Peyer's patch (tissue), 4 donors: ENCODE measurements around the gene CPNE7. TPM values are rescaled to one million over a fixed set of nuclear protein-coding genes. Genes with fewer than 3 reads are reported as not detected.

Source experiments
- DNase-seq, 3 donors: peaks; one replicate each; pipeline ENCODE4 v3.0.0-alpha.2; 2017 to 2019
- H3K27ac ChIP-seq, 4 donors: fragments of 200-600 bp; sonication (generic); one replicate each; pipeline ENCODE4 v1.5.1; 2016 to 2019
- H3K27me3 ChIP-seq, 2 donors: fragments of 200-600 bp; sonication (generic); one replicate each; pipeline ENCODE4 v1.5.1; 2019
- H3K36me3 ChIP-seq, 3 donors: fragments of 200-600 bp; sonication (generic); one replicate each; pipeline ENCODE4 v1.5.1; 2016 to 2019
- H3K4me1 ChIP-seq, 4 donors: fragments of 200-600 bp; sonication (generic); one replicate each; pipeline ENCODE4 v1.5.1; 2016 to 2019
- H3K4me3 ChIP-seq, 4 donors: fragments of 200-600 bp; sonication (generic); 1 replicate in 3 of 4; 2 replicates in 1 of 4; pipeline ENCODE4 v1.5.1; 2016 to 2019; ENCODE audit warnings: mild to moderate bottlenecking in 1 of 4
- H3K9me3 ChIP-seq, 4 donors: fragments of 200-600 bp; sonication (generic); one replicate each; pipeline ENCODE4 v1.5.1; 2016 to 2019; ENCODE audit warnings: mild to moderate bottlenecking in 1 of 4
- POLR2A ChIP-seq, 2 donors: fragments of 450-650 bp; IDR thresholded peaks; one replicate each; pipeline ENCODE4 v1.5.1; 2017; ENCODE audit warnings: antibody characterized with exemption in 2 of 2, mild to moderate bottlenecking in 2 of 2, moderate library complexity in 2 of 2
- total RNA-seq, 4 donors: library from RNA; depleted of rRNA; stranded (reverse); fragments of >200 nt; gene quantifications; one replicate each; pipeline ENCODE4 v1.1.0, GENCODE V29; 2016
- TF ChIP-seq, protein P1 (sequence below), 6 experiments: fragments of 450-650 bp in 4 of 6; fragments of 200-600 bp in 2 of 6; sonication (generic) in 1 of 6; IDR thresholded peaks; one replicate each; pipeline ENCODE4 v1.5.1; 2017 to 2019; ENCODE audit warnings: antibody characterized with exemption in 6 of 6, mild to moderate bottlenecking in 3 of 6, moderate library complexity in 1 of 6

CPNE7 gene
- total RNA-seq, 4 donors from 2014 or later: 7.4 to 48.7 (median 13.5) TPM

DNA sequence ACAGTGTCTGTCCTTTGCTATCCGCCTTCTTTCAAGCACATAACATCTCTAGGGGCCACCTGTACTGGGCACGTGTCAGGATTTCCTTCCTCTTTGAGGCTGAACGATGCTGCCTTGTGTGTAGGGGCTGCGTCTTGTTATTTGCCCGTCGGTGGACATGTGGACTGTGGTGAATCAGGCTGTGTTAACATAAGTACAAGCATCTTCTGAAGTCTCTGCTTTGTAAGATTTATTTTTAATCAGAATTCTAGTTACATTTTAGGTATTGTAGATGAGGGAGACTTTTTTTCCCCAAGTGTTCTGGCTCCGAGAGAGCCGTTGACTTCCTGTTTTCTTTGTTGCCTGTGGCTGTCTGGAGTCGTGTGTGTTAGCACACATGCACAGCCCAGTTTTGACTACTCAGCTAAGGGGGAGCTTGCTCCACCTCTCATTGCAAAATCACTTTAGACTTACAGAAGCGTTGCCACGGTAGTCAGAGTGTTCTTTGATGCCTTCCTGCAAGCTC lies 41.3 kb upstream of the CPNE7 start:
- H3K27me3 ChIP-seq: no peaks in the 10 kb centered on the region
- H3K4me3 ChIP-seq: no peak overlapping the region
- peaks cover 5 to 22% (median 12%) of the 10 kb centered on the region in 4 donors for H3K4me1 ChIP-seq
- peaks cover 0 to 91% (median 0%) of the 10 kb centered on the region in 3 donors for H3K36me3 ChIP-seq
- no peaks in the 10 kb centered on the region for H3K9me3 ChIP-seq
- peak overlapping the region; percentile 63 to 80 (median 74) for H3K27ac ChIP-seq
- no peak for TF ChIP-seq POLR2A (IDR thresholded peaks at IDR 0.05)
- TF ChIP-seq, protein P1, sequence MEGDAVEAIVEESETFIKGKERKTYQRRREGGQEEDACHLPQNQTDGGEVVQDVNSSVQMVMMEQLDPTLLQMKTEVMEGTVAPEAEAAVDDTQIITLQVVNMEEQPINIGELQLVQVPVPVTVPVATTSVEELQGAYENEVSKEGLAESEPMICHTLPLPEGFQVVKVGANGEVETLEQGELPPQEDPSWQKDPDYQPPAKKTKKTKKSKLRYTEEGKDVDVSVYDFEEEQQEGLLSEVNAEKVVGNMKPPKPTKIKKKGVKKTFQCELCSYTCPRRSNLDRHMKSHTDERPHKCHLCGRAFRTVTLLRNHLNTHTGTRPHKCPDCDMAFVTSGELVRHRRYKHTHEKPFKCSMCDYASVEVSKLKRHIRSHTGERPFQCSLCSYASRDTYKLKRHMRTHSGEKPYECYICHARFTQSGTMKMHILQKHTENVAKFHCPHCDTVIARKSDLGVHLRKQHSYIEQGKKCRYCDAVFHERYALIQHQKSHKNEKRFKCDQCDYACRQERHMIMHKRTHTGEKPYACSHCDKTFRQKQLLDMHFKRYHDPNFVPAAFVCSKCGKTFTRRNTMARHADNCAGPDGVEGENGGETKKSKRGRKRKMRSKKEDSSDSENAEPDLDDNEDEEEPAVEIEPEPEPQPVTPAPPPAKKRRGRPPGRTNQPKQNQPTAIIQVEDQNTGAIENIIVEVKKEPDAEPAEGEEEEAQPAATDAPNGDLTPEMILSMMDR (IDR thresholded peaks at IDR 0.05): no peak
- peak in 2 of 3 donors; percentile 78 to 81 for DNase-seq

DNA sequence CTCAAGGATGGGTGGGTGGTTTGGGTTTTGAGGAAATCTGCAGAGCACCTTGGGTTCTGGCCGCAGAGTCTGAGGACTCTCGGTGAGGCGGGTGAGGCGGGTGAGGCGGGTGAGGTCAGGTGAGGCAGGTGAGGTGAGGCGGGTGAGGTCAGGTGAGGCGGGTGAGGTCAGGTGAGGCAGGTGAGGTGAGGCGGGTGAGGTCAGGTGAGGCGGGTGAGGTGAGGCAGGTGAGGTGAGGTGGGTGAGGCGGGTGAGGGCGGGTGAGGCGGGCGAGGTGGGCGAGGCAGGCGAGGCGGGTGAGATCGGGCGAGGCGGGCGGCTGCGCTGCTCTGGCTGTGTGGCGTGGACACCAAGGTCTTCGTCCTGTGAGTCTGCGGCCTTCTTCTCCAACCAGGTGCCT lies 39.2 kb upstream of the CPNE7 start:
- peak overlapping the region in 3 of 4 donors; percentile 24 to 78 (median 46) for H3K27ac ChIP-seq
- no peaks in the 10 kb centered on the region for H3K27me3 ChIP-seq
- TF ChIP-seq POLR2A (IDR thresholded peaks at IDR 0.05): no peak
- TF ChIP-seq, protein P1 (IDR thresholded peaks at IDR 0.05): no peak
- H3K9me3 ChIP-seq: no peaks in the 10 kb centered on the region
- H3K36me3 ChIP-seq: peaks cover 0 to 74% (median 0%) of the 10 kb centered on the region in 3 donors
- no peak overlapping the region for H3K4me3 ChIP-seq
- DNase-seq: peak in 2 of 3 donors; percentile 74 to 84
- H3K4me1 ChIP-seq: peaks cover 5 to 22% (median 12%) of the 10 kb centered on the region in 4 donors

DNA sequence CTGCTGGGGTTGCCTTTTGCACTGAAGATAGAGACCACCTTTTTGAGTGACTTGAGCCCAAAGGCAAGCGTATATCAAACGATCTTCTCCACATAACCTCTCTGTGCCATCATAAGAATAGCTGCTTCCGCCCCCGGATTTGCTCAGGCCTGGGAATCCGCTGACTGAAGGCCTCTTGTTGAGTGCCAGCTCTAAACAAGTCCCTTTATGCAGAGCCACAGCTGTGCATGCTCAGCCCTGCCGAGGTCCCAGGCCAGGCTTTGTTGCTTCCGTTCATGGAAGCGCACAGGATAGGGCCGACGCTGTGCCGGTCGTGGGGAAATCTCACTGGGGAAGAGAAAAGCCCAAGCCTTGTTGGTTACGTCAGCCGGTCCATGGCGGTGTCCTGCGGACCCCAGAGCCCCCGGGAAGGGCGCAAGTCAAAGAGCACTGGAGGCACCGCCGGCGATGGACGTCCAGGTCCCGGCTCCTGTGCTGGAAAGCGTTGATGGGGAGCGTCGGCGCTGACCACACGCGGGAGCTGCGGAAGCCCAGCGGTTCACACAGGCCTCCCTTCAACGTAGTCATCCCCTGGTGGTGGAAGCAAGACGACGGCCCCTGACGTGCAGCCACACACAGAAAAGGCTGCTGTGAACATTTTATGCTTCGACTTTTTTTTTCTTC lies 38.5 kb upstream of the CPNE7 start:
- Histone ChIP-seq H3K27me3 (no peaks in the 10 kb centered on the region), H3K4me3 (no peak overlapping the region), H3K27ac (peak overlapping the region in 3 of 4 donors; percentile 24 to 47 (median 46)), H3K36me3 (peaks cover 0 to 74% (median 0%) of the 10 kb centered on the region in 3 donors), H3K9me3 (no peaks in the 10 kb centered on the region), H3K4me1 (peaks cover 5 to 22% (median 12%) of the 10 kb centered on the region in 4 donors)
- TF ChIP-seq POLR2A (IDR thresholded peaks at IDR 0.05): no peak
- TF ChIP-seq, protein P1 (IDR thresholded peaks at IDR 0.05): no peak
- DNase-seq: no peak

DNA sequence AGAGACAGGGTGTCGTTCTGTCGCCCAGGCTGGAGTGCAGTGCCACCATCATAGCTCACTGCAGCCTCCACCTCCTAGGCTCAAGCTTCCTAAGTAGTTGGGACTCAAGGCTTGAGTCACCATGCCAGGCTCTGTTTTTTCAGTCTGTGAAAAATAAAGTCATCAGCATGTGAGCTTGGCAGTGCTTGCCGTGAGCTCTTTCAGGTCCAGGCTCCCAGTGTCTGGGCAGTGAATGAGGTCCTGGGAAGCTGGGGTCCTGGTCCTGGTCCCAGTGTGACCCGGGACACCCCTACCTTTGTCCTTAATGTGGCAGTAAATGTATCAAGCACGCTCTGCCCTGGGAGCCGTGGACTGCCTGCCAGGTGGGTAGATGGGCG lies 38.0 kb upstream of the CPNE7 start:
- TF ChIP-seq, protein P1 (IDR thresholded peaks at IDR 0.05): no peak
- no peak for TF ChIP-seq POLR2A (IDR thresholded peaks at IDR 0.05)
- Histone ChIP-seq H3K27ac (no peak overlapping the region), H3K4me1 (peaks cover 5 to 22% (median 12%) of the 10 kb centered on the region in 4 donors), H3K36me3 (peaks cover 0 to 73% (median 0%) of the 10 kb centered on the region in 3 donors), H3K27me3 (no peaks in the 10 kb centered on the region), H3K9me3 (no peaks in the 10 kb centered on the region), H3K4me3 (no peak overlapping the region)
- no peak for DNase-seq

DNA sequence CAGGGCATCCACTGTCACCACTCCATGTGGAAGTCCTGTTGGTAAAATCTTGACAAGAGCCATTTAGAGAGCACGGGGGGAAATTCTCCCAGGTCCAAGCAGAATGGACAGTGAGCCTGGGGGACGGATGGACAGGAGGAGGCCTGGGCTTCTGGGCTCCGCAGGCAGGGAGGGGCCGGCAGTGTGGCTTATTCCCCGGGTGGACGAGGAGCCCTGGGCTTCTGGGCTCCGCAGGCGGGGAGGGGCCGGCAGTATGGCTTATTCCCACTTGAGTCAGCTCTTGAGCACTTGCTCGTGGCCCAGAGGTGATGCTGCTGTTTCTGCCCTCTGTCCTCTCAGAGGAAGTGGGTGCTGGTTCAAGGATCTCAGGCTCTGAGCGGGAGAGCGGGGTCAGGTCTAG lies 37.3 kb upstream of the CPNE7 start:
- Histone ChIP-seq H3K36me3 (peaks cover 0 to 66% (median 0%) of the 10 kb centered on the region in 3 donors), H3K27ac (no peak overlapping the region), H3K9me3 (no peaks in the 10 kb centered on the region), H3K27me3 (no peaks in the 10 kb centered on the region), H3K4me1 (peaks cover 5 to 22% (median 12%) of the 10 kb centered on the region in 4 donors), H3K4me3 (no peak overlapping the region)
- no peak for DNase-seq
- TF ChIP-seq, protein P1 (IDR thresholded peaks at IDR 0.05): no peak
- no peak for TF ChIP-seq POLR2A (IDR thresholded peaks at IDR 0.05)
